A673 (cell line): Measurements from ENCODE around the gene SYNE1. TPM values are rescaled to one million over a fixed set of nuclear protein-coding genes. Genes with fewer than 3 reads are reported as not detected.

Experiments
- BruUV-seq: library from RNA; stranded (reverse); fragments of 400-500 nt; replicated peaks from 2 replicates; lab custom pipeline; 2021; lab: Mats Ljungman, UMichigan
- CTCF ChIA-PET: fragments of 300-600 bp; sonication (Branson Sonifier 250); formaldehyde crosslinking; loops from one replicate; lab custom pipeline; 2022; ENCODE audit warnings: antibody characterized with exemption; lab: Charles Lee
- POLR2A ChIA-PET: fragments of 300-600 bp; sonication (Branson Sonifier 250); formaldehyde crosslinking; loops from one replicate; lab custom pipeline; 2022; ENCODE audit warnings: antibody characterized with exemption; ENCODE audit not compliant: low non-redundant PET; lab: Charles Lee
- DNase-seq: peaks from one replicate; pipeline ENCODE4 v3.0.0-alpha.2; 2015; ENCODE audit warnings: low spot score
- H3K27ac ChIP-seq: fragments of 200-600 bp; sonication (generic); 2 replicates; pipeline ENCODE4 v1.5.1; 2016; ENCODE audit warnings: mixed run types, low read depth, mild to moderate bottlenecking, mixed read lengths, antibody characterized with exemption, low read length; ENCODE audit not compliant: poor library complexity, severe bottlenecking
- H3K27me3 ChIP-seq: fragments of 200-600 bp; sonication (generic); replicated peaks from 2 replicates; pipeline ENCODE4 v1.6.1; 2017; ENCODE audit warnings: mixed run types, low read depth, mild to moderate bottlenecking, mixed read lengths, antibody characterized with exemption, low read length; ENCODE audit not compliant: insufficient read depth, poor library complexity
- H3K36me3 ChIP-seq: fragments of 200-600 bp; sonication (generic); 2 replicates; pipeline ENCODE4 v1.6.1; 2016; ENCODE audit warnings: mixed run types, mild to moderate bottlenecking, mixed read lengths, antibody characterized with exemption, low read length; ENCODE audit not compliant: insufficient read depth, poor library complexity, severe bottlenecking
- H3K4me1 ChIP-seq: fragments of 200-600 bp; sonication (generic); 2 replicates; pipeline ENCODE4 v1.6.1; 2017; ENCODE audit warnings: mixed run types, mild to moderate bottlenecking, mixed read lengths, antibody characterized with exemption, low read length; ENCODE audit not compliant: insufficient read depth, poor library complexity, severe bottlenecking
- H3K4me3 ChIP-seq: fragments of 200-600 bp; sonication (generic); 2 replicates; pipeline ENCODE4 v1.5.1; 2016; ENCODE audit warnings: low read depth, mixed run types, mild to moderate bottlenecking, mixed read lengths, low read length; ENCODE audit not compliant: poor library complexity, severe bottlenecking
- H3K9me3 ChIP-seq: fragments of 200-600 bp; sonication (generic); 2 replicates; pipeline ENCODE4 v1.6.1; 2016; ENCODE audit warnings: mixed run types, low read depth, mild to moderate bottlenecking, mixed read lengths, antibody characterized with exemption, low read length; ENCODE audit not compliant: poor library complexity, severe bottlenecking
- EZH2 ChIP-seq: fragments of 200-600 bp; sonication (generic); IDR thresholded peaks from 2 replicates; pipeline ENCODE4 v1.6.1; 2017; ENCODE audit warnings: borderline replicate concordance, low read depth, mild to moderate bottlenecking, mixed read lengths, antibody characterized with exemption, low read length; ENCODE audit not compliant: poor library complexity, severe bottlenecking
- intact Hi-C: fragments of 100-400 bp; cut with micrococcal nuclease; formaldehyde crosslinking; loops from one replicate; pipeline ENCODE4 v1.10.0; 2022; ENCODE audit not compliant: unreplicated experiment
- total RNA-seq: library from RNA; stranded (reverse); gene quantifications from 2 replicates; pipeline ENCODE4 v1.2.3, GENCODE V29; 2021
- TF ChIP-seq, protein P1 (sequence below): fragments of 300-800, 200-600 bp; sonication (generic); conservative IDR thresholded peaks from 2 replicates; pipeline ENCODE4 v1.5.1; 2017; ENCODE audit warnings: low read depth, mild to moderate bottlenecking, antibody characterized with exemption, low read length, moderate library complexity, mixed read lengths

SYNE1 gene
- total RNA-seq, 1 experiment from 2014 or later: 12.1 TPM

- Histone ChIP-seq H3K27me3 (no peaks in the 10 kb centered on the region), H3K9me3 (no peaks in the 10 kb centered on the region), H3K4me1 (no peaks in the 10 kb centered on the region), H3K27ac (no peak overlapping the region), H3K4me3 (no peak overlapping the region), H3K36me3 (no peaks in the 10 kb centered on the region)
- no peak for DNase-seq
- ChIA-PET CTCF (no interaction called here), POLR2A (no interaction called here)
- TF ChIP-seq EZH2: no peak
- TF ChIP-seq, protein P1, sequence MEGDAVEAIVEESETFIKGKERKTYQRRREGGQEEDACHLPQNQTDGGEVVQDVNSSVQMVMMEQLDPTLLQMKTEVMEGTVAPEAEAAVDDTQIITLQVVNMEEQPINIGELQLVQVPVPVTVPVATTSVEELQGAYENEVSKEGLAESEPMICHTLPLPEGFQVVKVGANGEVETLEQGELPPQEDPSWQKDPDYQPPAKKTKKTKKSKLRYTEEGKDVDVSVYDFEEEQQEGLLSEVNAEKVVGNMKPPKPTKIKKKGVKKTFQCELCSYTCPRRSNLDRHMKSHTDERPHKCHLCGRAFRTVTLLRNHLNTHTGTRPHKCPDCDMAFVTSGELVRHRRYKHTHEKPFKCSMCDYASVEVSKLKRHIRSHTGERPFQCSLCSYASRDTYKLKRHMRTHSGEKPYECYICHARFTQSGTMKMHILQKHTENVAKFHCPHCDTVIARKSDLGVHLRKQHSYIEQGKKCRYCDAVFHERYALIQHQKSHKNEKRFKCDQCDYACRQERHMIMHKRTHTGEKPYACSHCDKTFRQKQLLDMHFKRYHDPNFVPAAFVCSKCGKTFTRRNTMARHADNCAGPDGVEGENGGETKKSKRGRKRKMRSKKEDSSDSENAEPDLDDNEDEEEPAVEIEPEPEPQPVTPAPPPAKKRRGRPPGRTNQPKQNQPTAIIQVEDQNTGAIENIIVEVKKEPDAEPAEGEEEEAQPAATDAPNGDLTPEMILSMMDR: no peak
- no TSS peak for BruUV-seq
- intact Hi-C loops: no loop called here
These were observed 53.3 kb downstream of the SYNE1 start for GRCh38 chr6:152583888-152584287.

DNA sequence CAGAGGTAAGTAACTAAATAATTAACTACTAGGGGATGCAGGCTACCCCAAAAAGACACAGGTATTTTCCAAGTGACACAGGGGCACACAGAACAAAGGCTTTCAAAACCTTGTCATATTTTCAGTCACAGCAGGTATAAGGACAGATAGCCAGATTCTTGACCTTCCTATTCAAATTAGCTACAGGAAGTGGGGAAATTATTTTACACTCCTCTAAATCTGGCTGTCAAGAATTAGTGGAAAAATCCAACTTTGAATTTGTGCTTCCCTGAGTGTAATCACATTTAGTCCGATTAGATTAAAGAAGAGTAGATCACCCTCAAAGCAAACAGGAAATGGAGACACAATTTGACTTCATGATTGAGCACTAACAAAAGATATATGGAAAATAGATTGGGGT lies 60.6 kb downstream of the SYNE1 start:
- intact Hi-C loops: no loop called here
- BruUV-seq: no TSS peak
- ChIA-PET POLR2A (no interaction called here), CTCF (no interaction called here)
- DNase-seq: peak; percentile 79
- H3K27me3 ChIP-seq: no peaks in the 10 kb centered on the region
- peak overlapping the region; percentile 80 for H3K27ac ChIP-seq
- TF ChIP-seq EZH2: no peak
- TF ChIP-seq, protein P1: no peak
- no peak overlapping the region for H3K4me3 ChIP-seq
- no peaks in the 10 kb centered on the region for H3K9me3 ChIP-seq
- no peaks in the 10 kb centered on the region for H3K36me3 ChIP-seq
- peaks cover 49% of the 10 kb centered on the region for H3K4me1 ChIP-seq

- peak; percentile 73 for DNase-seq
- no peak overlapping the region for H3K4me3 ChIP-seq
- TF ChIP-seq, protein P1: no peak
- no peaks in the 10 kb centered on the region for H3K27me3 ChIP-seq
- CTCF ChIA-PET: no interaction called here
- no TSS peak for BruUV-seq
- H3K27ac ChIP-seq: peak overlapping the region; percentile 80
- POLR2A ChIA-PET: no interaction called here
- H3K4me1 ChIP-seq: peaks cover 57% of the 10 kb centered on the region
- no peaks in the 10 kb centered on the region for H3K9me3 ChIP-seq
- intact Hi-C loops: no loop called here
- no peaks in the 10 kb centered on the region for H3K36me3 ChIP-seq
These were observed 61.5 kb downstream of the SYNE1 start for GRCh38 chr6:152575621-152576150.
